Esophagus muscularis mucosa (tissue), 4 donors: ENCODE measurements around the gene WAC. TPM values are rescaled to one million over a fixed set of nuclear protein-coding genes. Genes with fewer than 3 reads are reported as not detected.
A peak's percentile ranks its signal among the peaks of the same experiment; 100 is the strongest.

Experiments
- DNase-seq: peaks from one replicate; pipeline ENCODE4 v3.0.0-alpha.2; 2017; ENCODE audit errors: extremely low spot score
- H3K27ac ChIP-seq, 4 donors: fragments of 200-600 bp; sonication (generic); replicated peaks in 1 of 4; 1 replicate in 3 of 4; 2 replicates in 1 of 4; pipeline ENCODE4 v1.5.1; 2016 to 2019; ENCODE audit warnings: mild to moderate bottlenecking in 1 of 4
- H3K27me3 ChIP-seq, 4 donors: fragments of 200-600 bp; sonication (generic); one replicate each; pipeline versions ENCODE4 v1.5.1 to v1.6.0; 2016 to 2019
- H3K36me3 ChIP-seq, 4 donors: fragments of 200-600 bp; sonication (generic); one replicate each; pipeline ENCODE4 v1.5.1; 2016 to 2019
- H3K4me1 ChIP-seq, 4 donors: fragments of 200-600 bp; sonication (generic); one replicate each; pipeline ENCODE4 v1.5.1; 2016 to 2019
- H3K4me3 ChIP-seq, 4 donors: fragments of 200-600 bp; sonication (generic); 1 replicate in 2 of 4; 2 replicates in 2 of 4; pipeline ENCODE4 v1.5.1; 2016 to 2019; ENCODE audit warnings: mild to moderate bottlenecking in 4 of 4, moderate library complexity in 1 of 4
- H3K9me3 ChIP-seq, 4 donors: fragments of 200-600 bp; sonication (generic); 1 replicate in 3 of 4; 2 replicates in 1 of 4; pipeline ENCODE4 v1.5.1; 2016 to 2019
- CTCF ChIP-seq, 3 experiments: fragments of 200-600 bp in 2 of 3; fragments of 450-650 bp in 1 of 3; sonication (generic) in 2 of 3; IDR thresholded peaks; one replicate each; pipeline ENCODE4 v1.5.1; 2017 to 2019; ENCODE audit warnings: antibody characterized with exemption in 3 of 3, mild to moderate bottlenecking in 2 of 3, moderate library complexity in 1 of 3
- EP300 ChIP-seq: sonication (generic); formaldehyde crosslinking; IDR thresholded peaks from one replicate; pipeline ENCODE4 v1.6.1; 2017; ENCODE audit warnings: antibody characterized with exemption
- POLR2A ChIP-seq: fragments of 450-650 bp; IDR thresholded peaks from one replicate; pipeline ENCODE4 v1.6.1; 2017; ENCODE audit warnings: antibody characterized with exemption, moderate library complexity, mild to moderate bottlenecking, low read depth
- POLR2AphosphoS5 ChIP-seq, 2 donors: sonication (generic); formaldehyde crosslinking; IDR thresholded peaks; one replicate each; pipeline ENCODE4 v1.6.1; 2017; ENCODE audit warnings: antibody characterized with exemption in 2 of 2
- WGBS: methylation state at CpG from one replicate; pipeline ENCODE4 v1.1.5; 2018; 5-methylcytosine and 5-hydroxymethylcytosine counted together
- intact Hi-C: fragments of 100-400 bp; cut with DNase I; formaldehyde crosslinking; loops from one replicate; pipeline ENCODE4 v1.15.1; 2023
- small RNA-seq, 3 donors: library from RNA; depleted of rRNA; stranded (forward); fragments of <200 nt; gene quantifications; one replicate each; pipeline ENCODE3, GENCODE V24; 2016
- total RNA-seq, 4 donors: library from RNA; depleted of rRNA; stranded (reverse); fragments of >200 nt; gene quantifications; one replicate each; pipeline versions ENCODE4 v1.1.0 to v1.2.1, GENCODE V29; 2016

The WAC gene
- total RNA-seq, 4 donors from 2014 or later = 115 to 157 (median 135) TPM

GRCh38 chr10:28666751-28667467 lies 134.0 kb downstream of the WAC start:
- TF ChIP-seq CTCF (IDR thresholded peaks at IDR 0.05) (no peak), POLR2AphosphoS5 (IDR thresholded peaks at IDR 0.05) (no peak), POLR2A (no peak), EP300 (no peak)
- H3K9me3 ChIP-seq = no peaks in the 10 kb centered on the region
- no peak overlapping the region for H3K4me3 ChIP-seq
- DNase-seq = no peak
- 90% methylated on average over 12 of the region's 12 CpGs for WGBS
- intact Hi-C loops = no loop called here
- no peaks in the 10 kb centered on the region for H3K36me3 ChIP-seq
- H3K27ac ChIP-seq = no peak overlapping the region
- H3K27me3 ChIP-seq = peaks cover 0 to 52% (median 17%) of the 10 kb centered on the region in 4 donors
- H3K4me1 ChIP-seq = peaks cover 0 to 18% (median 14%) of the 10 kb centered on the region in 4 donors

- H3K4me3 ChIP-seq = peak overlapping the region; percentile 38 to 55 (median 45)
- peaks cover 0 to 18% (median 14%) of the 10 kb centered on the region in 4 donors for H3K4me1 ChIP-seq
- under 1% methylated on average over 59 of the region's 59 CpGs for WGBS
- no peaks in the 10 kb centered on the region for H3K9me3 ChIP-seq
- intact Hi-C loops = no loop called here
- no peak overlapping the region for H3K27ac ChIP-seq
- no peaks in the 10 kb centered on the region for H3K36me3 ChIP-seq
- peaks cover 0 to 61% (median 17%) of the 10 kb centered on the region in 4 donors for H3K27me3 ChIP-seq
- no peak for TF ChIP-seq POLR2A
- TF ChIP-seq EP300 = no peak
- no peak for TF ChIP-seq CTCF (IDR thresholded peaks at IDR 0.05)
- no peak for DNase-seq
These were observed 135.7 kb downstream of the WAC start for GRCh38 chr10:28668363-28669226.

- peaks cover 0 to 63% (median 17%) of the 10 kb centered on the region in 4 donors for H3K27me3 ChIP-seq
- H3K36me3 ChIP-seq = no peaks in the 10 kb centered on the region
- peak overlapping the region; percentile 38 to 55 (median 45) for H3K4me3 ChIP-seq
- H3K9me3 ChIP-seq = no peaks in the 10 kb centered on the region
- H3K4me1 ChIP-seq = peaks cover 0 to 14% (median 13%) of the 10 kb centered on the region in 4 donors
- intact Hi-C loops = loop anchor here (10.0 kb wide), 1 partner anchor 205 kb away; no protein-coding TSS in a partner anchor
- no peak for DNase-seq
- no peak for TF ChIP-seq POLR2A
- no peak for TF ChIP-seq CTCF (IDR thresholded peaks at IDR 0.05)
- TF ChIP-seq EP300 = no peak
- TF ChIP-seq POLR2AphosphoS5 (IDR thresholded peaks at IDR 0.05) = no peak
- no peak overlapping the region for H3K27ac ChIP-seq
- WGBS = 44% methylated on average over 21 of the region's 21 CpGs
These were observed 136.6 kb downstream of the WAC start for GRCh38 chr10:28669227-28670173.

Small RNA genes within 50 kb of the gene (small RNA-seq; reads per million reads assigned to genes)
- gene RNU4ATAC6P = 0 reads per million in 3 donors
- 0 reads per million in 3 donors for gene RNU6-1067P

Other genes with a start within 250 kb of the WAC start
- gene MPP7, start 230.1 kb upstream of the WAC start, total RNA-seq = 10 to 100 TPM; 30.3 to 59.1 (median 49.3) TPM
- gene BAMBI, start 144.4 kb downstream of the WAC start, total RNA-seq = 1 to 10 TPM; 6.2 to 8.4 (median 8.1) TPM